Neuron (in vitro differentiated cells): ENCODE results near the gene ATG2A.

Source experiments
- H2AFZ ChIP-seq: one replicate; pipeline ENCODE4 v1.6.1; 2013; ENCODE audit warnings: low read depth, mild to moderate bottlenecking, inconsistent platforms, low read length, moderate library complexity
- H3K27me3 ChIP-seq: one replicate; pipeline ENCODE4 v1.6.1; 2013; ENCODE audit warnings: low read length; ENCODE audit not compliant: insufficient read depth
- H3K36me3 ChIP-seq: one replicate; pipeline ENCODE4 v1.6.1; 2013; ENCODE audit warnings: low read length; ENCODE audit not compliant: insufficient read depth
- H3K4me1 ChIP-seq: one replicate; pipeline ENCODE4 v1.6.1; 2013; ENCODE audit warnings: low read length; ENCODE audit not compliant: insufficient read depth
- H3K4me3 ChIP-seq: 2 replicates; pipeline ENCODE4 v1.5.1; 2013; ENCODE audit warnings: mild to moderate bottlenecking, low read length, moderate library complexity
- H3K9me3 ChIP-seq: one replicate; pipeline ENCODE4 v1.6.1; 2013; ENCODE audit warnings: low read length

Gene ATG2A

GRCh38 chr11:64883575-64883974, 33.4 kb downstream of the ATG2A start:
- Histone ChIP-seq H3K36me3 (no peaks in the 10 kb centered on the region), H2AFZ (no peak overlapping the region), H3K4me3 (no peak overlapping the region), H3K9me3 (no peaks in the 10 kb centered on the region), H3K4me1 (peaks cover 30% of the 10 kb centered on the region), H3K27me3 (peaks cover 3% of the 10 kb centered on the region)

GRCh38 chr11:64882243-64882642, 34.8 kb downstream of the ATG2A start:
- Histone ChIP-seq H3K27me3 (peaks cover 3% of the 10 kb centered on the region), H3K36me3 (no peaks in the 10 kb centered on the region), H3K4me3 (no peak overlapping the region), H3K9me3 (no peaks in the 10 kb centered on the region), H2AFZ (no peak overlapping the region), H3K4me1 (peaks cover 34% of the 10 kb centered on the region)

- Histone ChIP-seq H3K9me3 (no peaks in the 10 kb centered on the region), H3K4me1 (peaks cover 42% of the 10 kb centered on the region), H3K36me3 (no peaks in the 10 kb centered on the region), H3K27me3 (peaks cover 3% of the 10 kb centered on the region), H2AFZ (no peak overlapping the region), H3K4me3 (no peak overlapping the region)
Observed at GRCh38 chr11:64881476-64881875, 35.5 kb downstream of the ATG2A start.

GRCh38 chr11:64880240-64881001, 36.6 kb downstream of the ATG2A start:
- H3K4me3 ChIP-seq: no peak overlapping the region
- no peak overlapping the region for H2AFZ ChIP-seq
- no peaks in the 10 kb centered on the region for H3K9me3 ChIP-seq
- peaks cover 3% of the 10 kb centered on the region for H3K27me3 ChIP-seq
- peaks cover 48% of the 10 kb centered on the region for H3K4me1 ChIP-seq
- no peaks in the 10 kb centered on the region for H3K36me3 ChIP-seq

DNA sequence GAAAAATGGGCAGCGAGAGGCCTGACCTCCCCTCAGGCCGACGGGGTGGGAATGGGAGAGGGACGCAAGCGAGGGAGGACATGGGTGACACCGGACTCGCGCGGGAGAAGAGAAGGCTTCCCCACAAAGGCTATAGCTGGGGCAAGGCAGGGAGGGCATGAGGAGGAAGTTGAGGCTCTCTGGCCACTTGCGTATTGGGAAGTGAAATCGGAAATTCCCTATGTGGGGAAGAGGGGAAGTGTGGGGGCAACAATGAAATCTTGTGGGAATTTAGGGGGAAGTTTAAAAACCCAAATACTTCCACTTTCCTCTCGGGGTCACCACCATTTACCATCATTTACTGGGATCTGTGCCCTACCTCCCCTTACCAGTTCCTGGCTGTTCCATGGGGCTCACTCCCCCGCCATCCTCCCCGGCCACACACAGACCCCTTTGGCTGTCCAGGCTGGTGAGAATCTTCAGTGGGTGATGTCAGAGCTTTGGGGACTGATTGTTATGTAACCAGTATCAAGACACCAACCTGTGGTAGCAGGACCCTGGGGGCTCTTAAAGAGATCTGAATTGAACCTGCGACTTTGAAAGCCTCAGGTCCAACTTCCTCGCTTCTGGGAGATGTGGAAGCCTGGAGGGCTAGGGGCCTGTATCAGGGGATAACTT, 37.6 kb downstream of the ATG2A start:
- Histone ChIP-seq H3K4me1 (peaks cover 47% of the 10 kb centered on the region), H3K36me3 (peaks cover under 1% of the 10 kb centered on the region), H3K4me3 (peak overlapping the region; percentile 94), H3K27me3 (peaks cover 3% of the 10 kb centered on the region), H2AFZ (peak overlapping the region; percentile 38), H3K9me3 (no peaks in the 10 kb centered on the region)

GRCh38 chr11:64878494-64879243, 38.3 kb downstream of the ATG2A start, which contains the start of gene EHD1:
TSS of gene EHD1 (minus strand) at chr11:64878621. CDS start at chr11:64878464, 157 bp downstream.
- Histone ChIP-seq H3K4me1 (peaks cover 47% of the 10 kb centered on the region), H2AFZ (peak within 1 kb of the TSS; percentile 47), H3K4me3 (peak within 1 kb of the TSS; percentile 94), H3K9me3 (no peaks in the 10 kb centered on the region), H3K36me3 (peaks cover 3% of the 10 kb centered on the region), H3K27me3 (peaks cover 3% of the 10 kb centered on the region)

- peaks cover 3% of the 10 kb centered on the region for H3K27me3 ChIP-seq
- H3K9me3 ChIP-seq: no peaks in the 10 kb centered on the region
- peak overlapping the region; percentile 47 for H2AFZ ChIP-seq
- H3K4me1 ChIP-seq: peaks cover 47% of the 10 kb centered on the region
- H3K4me3 ChIP-seq: peak overlapping the region; percentile 77
- H3K36me3 ChIP-seq: peaks cover 6% of the 10 kb centered on the region
Observed at GRCh38 chr11:64878223-64878493, 38.9 kb downstream of the ATG2A start.

DNA sequence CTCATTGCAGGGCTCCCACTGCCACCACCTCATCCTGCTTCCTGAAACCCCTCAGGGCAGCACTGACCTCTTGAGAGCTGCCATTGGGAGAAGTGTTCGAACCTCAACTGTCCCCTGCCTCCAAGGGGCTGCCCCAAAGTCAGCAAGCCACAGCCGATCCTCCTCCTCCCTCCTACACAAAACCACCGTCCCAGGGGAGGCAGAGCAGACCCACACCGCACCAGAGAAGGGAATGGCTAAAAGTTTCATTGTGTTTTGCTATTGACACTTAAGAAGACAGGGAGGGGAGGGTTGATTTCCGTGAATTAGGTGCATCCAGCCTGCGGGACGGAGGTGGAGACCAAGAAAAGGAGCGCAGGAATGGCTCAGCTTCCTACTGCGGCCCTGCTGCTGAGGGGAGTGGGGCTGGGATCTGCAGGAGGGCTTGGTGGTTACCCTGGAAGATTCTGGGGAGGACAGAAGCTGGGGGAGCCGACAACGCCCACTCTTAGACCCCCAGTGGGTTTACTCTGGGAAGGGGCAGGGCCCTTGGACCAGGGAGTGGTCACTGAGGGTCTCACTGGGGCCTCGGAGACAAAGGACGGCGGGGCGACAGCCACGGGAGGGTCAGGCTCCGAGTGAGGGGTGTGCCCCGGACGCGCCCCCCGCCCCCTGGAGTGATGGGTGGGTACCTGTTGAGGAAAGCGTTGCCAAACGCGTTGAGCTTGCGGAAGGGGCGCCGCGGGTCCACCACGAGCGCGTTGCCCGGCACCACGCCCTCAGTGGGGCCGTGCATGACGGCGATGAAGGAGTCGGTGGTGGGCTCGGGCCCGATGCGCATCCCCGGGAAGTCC, 39.4 kb downstream of the ATG2A start:
- Histone ChIP-seq H3K27me3 (peaks cover 3% of the 10 kb centered on the region), H2AFZ (peak overlapping the region; percentile 47), H3K4me1 (peaks cover 47% of the 10 kb centered on the region), H3K9me3 (no peaks in the 10 kb centered on the region), H3K4me3 (peak overlapping the region; percentile 77), H3K36me3 (peaks cover 10% of the 10 kb centered on the region)

DNA sequence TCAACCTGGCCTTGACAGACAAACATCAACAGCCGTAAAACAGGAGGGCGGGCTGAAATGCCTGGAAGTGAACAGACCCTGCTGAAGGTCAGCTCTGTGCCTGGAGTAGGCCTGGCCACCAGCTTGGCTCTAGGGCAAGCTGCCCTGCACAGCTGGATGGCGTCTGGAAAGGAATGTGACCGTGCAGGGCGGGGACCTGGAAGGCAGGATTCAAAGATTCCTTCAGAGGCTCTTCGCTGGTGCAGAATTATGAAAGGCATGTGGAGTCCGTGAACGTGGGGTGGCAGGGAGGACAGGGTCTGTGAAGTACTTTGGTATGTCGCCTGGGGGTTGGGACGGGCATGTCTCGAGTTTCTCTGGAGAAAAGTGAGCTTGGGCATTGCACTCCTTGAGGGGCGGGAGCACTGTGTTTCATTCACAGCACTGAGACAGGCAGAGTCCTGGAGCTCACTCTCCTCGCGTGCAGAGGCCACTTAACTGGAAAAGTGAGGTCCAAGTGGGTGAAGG, 40.1 kb downstream of the ATG2A start:
- Histone ChIP-seq H3K4me1 (peaks cover 47% of the 10 kb centered on the region), H2AFZ (no peak overlapping the region), H3K27me3 (no peaks in the 10 kb centered on the region)

DNA sequence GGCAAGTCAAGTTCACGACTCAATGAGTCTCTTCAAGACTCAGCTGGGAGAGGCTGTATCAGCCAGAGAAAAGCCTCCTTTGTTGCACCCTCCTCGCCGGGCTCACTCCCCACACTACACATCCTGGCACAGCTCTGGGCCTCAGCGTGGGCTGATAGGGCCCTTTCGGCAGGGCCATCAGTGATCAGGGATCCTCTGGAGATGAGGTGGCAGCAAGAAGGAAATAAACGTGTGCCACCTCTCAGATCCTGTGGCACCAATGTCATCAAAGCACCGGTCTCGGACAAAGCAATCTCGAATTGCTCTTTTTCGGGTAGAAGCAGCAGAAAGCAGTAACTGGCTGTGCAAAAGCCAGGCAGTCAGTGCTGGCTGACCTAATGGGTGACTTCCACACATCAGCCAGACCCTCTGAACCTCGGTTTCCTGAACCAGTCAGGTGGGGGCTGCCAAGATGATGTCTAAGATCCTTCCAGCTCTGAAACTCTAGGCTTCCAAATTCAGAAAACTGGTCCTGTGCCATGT, 40.7 kb downstream of the ATG2A start:
- peaks cover 53% of the 10 kb centered on the region for H3K4me1 ChIP-seq

More for the DNA sequence above, 40.1 kb downstream of the ATG2A start:
- no peaks in the 10 kb centered on the region for H3K9me3 ChIP-seq
- H3K36me3 ChIP-seq: peaks cover 12% of the 10 kb centered on the region
- peak overlapping the region; percentile 77 for H3K4me3 ChIP-seq

DNA sequence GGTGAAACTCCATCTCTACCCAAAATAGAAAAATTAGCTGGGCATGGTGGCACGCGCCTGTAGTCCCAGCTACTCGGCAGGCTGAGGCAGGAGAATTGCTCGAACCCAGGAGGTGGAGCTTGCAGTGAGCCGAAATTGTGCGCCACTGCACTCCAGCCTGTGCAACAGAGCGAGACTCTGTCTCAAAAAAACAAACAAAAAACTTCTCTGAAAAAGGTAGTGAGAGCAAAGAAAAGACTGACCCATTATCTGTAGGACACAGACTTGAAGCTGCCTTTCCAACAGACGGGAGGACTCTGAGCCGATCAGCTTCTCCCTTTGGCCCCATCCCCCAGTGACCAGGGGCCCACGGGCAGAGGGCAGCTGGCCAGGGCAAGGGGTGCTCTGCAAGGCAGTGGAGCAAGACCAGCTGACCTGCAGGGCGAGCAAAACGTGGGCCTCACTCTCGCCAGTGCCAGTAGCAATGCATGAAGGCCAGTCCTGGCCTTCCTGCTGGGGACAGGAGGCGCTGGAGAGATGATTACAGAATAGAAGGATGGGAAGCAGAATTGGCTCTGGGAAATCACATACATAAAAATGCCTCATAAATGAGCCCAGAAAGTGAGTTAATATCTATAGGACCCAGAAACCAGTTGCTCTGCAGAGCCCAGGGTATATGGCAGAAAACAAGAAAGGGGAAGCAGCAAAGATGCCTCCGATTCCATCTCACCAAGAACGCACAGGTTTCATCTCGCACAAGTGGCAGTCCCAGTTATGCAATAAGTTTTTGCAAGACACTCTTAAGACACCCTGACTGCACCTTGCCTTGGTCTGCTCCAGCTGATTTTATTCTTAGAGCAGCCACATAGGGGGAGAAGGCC, 41.4 kb downstream of the ATG2A start:
- H3K4me3 ChIP-seq: no peak overlapping the region

More for the DNA sequence above, 40.7 kb downstream of the ATG2A start:
- Histone ChIP-seq H3K36me3 (peaks cover 12% of the 10 kb centered on the region), H3K27me3 (no peaks in the 10 kb centered on the region), H3K9me3 (no peaks in the 10 kb centered on the region), H3K4me3 (no peak overlapping the region), H2AFZ (no peak overlapping the region)

More for the DNA sequence above, 41.4 kb downstream of the ATG2A start:
- Histone ChIP-seq H3K36me3 (peaks cover 12% of the 10 kb centered on the region), H3K9me3 (no peaks in the 10 kb centered on the region), H3K4me1 (peaks cover 60% of the 10 kb centered on the region), H2AFZ (no peak overlapping the region), H3K27me3 (no peaks in the 10 kb centered on the region)
